Fibroblast of skin of left quadriceps (primary cell): ENCODE measurements around the gene HGD.
"Not testable (repeated sequence)": the region's sequence is repeated elsewhere in the genome, so short reads cannot be mapped to it uniquely, and the experiment has no call there.

Source experiments
- DNase-seq, 2 experiments: peaks; one replicate each; pipeline ENCODE4 v3.0.0-alpha.2; 2013; ENCODE audit warnings: low read depth in 2 of 2

Gene HGD

DNA sequence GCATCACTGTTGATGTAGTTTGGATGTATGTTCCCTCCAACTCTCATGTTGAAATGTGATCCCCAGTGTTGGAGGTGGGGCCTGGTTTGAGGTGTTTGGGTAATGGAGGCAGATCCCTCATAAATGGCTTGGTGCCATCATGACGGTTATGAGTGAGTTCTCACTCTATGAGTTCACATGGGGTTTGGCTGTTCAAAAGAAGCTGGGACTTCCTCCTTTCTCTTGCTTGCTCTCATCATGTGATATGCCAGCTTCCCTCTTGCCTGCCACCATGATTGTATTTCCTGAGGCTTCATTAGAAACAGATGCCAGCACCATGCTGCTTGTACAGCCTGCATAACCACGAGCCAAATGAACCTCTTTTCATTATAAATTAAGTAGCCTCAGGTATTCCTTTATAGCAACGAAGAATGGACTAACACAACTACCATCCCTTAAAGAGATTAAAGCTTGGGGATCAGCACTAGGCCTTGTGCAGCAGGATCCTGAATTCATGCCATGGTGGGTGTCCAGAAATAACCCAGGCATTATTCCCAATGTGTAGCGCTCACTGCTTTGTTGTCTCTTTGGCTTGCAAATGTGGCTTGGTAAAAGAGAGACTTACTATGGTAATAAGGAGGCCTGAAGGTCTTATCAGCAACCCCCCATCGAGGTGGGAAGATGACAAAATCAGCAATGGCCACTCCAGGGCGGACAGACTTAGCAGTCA lies 44.0 kb downstream of the HGD start:
- no peak for DNase-seq

DNA sequence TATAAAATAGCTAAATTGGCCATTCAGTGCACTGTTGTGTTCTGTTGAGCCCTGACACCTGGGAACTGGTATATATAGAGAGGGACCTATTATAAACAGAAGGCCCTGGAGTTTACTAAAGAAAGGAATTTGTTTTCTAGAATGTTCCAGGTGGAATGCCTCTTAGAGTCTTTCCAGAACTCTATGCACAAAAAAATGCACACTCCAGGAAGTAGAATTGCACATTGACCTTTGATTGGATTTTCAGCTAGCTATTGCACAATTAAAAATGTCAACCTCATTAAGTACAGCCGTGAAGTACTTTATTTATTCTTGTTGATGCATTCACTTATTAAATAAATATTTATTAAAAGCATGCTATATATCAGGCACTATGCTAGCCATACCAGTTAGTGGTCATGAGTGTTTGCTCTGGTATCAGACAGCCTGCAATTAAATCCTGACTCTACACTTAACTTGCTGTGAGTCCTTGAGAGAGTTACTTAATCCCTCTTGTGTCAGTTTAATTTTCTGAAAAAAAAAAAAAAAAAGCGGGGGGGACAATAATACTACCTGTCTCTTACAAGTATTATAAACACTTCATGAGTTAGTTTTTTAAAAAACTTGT lies 45.1 kb downstream of the HGD start:
- DNase-seq, result no peak

DNA sequence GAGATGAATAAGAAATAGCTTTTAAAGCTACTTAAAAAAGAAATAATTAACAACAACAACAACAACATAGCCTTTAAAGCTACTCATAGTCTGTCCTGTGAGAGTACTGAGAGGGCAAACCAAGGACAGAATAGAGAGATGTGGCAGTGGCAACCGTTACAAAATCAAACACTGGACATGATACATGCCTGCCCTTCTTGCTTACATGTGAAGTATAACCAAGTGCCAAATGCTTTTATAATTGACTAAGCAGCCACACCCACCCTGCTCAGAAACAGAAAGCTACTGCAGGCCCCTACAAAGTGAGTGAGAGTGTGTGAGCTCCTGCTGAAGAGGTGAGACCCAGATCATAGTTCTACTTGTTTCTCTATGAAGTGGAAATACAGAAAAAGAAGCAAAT lies 47.5 kb downstream of the HGD start:
- no peak for DNase-seq

DNA sequence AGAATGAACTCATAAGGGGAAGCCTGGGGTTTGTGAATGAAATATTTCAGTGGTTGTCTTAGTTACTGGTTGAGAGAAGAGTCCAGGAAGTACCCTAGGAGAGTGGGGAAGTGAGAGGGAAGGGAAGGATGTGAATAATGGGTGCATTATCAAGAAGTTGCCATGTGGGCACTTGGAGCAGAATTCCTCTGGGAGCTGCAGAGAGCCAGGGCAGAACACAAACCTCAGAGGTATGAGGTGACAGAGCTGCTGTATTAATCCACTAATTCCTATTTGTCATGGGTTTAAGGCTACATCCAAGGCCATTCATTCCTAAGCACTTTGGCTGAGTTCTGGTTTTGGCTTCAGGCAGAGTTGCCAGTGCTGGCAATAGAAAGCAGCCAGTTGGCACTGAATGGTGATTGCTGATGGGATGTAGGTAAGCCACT lies 56.9 kb downstream of the HGD start:
- no peak for DNase-seq

DNA sequence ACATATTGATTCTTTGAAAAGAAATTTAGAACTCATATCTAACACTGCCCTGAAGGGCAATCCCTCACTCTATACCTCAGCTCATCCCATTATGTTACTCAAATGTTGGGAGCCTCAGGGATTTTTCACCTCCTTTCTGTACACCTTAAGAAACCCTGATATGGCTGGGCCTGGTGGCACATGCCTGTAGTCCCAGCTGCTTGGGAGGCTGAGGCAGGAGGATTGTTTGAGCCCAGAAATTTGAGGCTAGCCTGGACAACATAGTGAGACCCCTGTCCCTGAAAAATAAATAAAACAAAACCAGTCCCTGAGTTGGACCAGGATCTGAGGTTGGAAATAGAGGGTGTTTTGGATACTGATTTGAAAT lies 58.3 kb downstream of the HGD start:
- no peak for DNase-seq

- DNase-seq, result no peak
Measured at GRCh38 chr3:120622870-120623726, 58.9 kb downstream of the HGD start.

GRCh38 chr3:120622457-120622856 lies 59.6 kb downstream of the HGD start:
- DNase-seq, result no peak

DNA sequence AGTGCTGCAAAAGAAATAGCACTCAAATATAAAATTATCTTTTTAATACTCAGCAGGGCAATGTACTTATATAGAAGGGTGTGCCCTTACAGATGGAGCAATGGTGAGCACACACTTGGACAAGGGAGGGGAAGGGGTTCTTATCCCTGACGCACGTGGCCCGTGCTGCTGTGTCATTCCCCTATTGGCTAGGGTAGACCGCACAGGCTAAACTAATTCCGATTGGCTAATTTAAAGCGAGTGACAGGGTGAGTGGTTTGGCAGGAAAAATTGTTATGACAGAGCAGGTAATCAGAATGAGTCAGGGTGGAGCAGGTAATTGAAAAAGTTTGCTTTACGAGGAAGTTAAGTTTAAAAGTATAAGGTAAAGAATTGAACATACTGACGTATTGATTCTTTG lies 65.3 kb downstream of the HGD start:
- DNase-seq, result not testable (repeated sequence)

DNA sequence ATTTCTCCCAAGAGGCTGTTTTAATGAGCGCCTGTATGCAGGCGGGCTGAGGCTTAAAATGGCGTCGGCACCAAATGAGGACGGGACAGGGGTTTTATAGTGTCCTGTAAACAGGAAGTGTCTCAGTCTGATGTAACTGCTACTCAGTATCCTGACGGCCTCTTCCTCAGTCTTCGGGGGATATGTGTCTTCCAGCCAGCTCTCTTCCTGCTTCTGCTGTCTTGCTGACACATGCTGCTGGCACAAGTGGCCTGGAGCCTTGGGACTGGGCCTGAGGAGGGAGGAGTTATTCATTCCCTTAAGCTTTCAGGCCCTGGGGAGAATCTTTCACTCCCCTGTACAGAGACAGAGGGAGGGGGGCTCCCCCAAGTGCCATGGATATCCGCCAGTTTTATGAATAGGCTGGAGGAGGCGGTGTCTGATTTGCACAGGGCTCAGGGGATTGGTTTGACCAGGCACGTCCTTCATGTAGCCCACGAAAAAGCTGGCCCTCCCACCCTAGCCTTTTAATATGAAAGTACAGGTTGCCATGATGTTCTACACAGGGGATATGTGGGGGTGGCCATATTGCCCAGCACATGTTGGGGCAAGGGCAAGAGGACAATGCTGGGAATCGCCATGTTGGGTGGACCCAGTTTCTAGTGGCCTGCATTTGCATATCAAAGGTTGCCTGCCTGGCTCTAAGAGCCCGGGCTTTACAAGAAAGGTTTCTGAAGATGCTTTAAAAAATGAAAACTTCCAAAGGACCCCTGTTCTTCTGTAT lies 66.0 kb downstream of the HGD start:
- DNase-seq, result peak; percentile 46 to 54

DNA sequence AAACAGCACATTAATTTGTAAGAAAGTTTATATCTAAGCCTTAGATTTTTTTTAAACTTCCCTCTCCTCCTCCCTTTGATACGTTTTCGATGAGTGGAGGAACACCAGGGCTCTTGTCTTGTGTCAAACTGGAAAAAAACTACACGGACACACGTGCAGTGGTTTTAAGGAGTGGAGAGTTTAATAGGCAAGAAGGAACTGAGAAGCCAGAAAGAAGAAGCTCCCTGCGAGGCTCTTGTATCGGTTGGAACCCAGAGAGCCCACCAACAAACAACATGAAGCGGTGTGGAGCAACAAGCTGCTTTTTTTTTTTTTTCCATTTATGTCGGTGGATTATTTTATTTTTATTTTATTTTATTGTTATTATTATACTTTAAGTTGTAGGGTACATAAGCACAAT lies 67.3 kb downstream of the HGD start:
- DNase-seq, result no peak

DNA sequence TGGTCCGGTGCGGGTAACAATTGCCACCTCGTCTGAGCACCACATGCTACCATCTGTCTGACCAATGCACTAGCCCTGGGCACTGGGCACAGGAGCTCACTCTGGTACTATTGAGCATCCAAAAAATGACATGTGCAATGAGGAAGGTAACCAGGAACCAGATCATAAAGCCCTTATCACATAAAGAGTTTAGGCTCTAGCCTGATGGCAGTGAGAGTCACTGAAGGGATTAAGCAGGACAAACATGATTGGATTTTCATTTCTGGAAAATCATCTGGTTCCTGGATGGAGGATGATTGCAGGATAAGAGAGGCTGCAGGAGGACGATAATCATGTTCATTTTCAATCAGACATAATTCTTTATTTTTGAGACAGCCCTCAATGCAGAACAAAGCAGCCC lies 73.5 kb downstream of the HGD start:
- DNase-seq, result no peak

DNA sequence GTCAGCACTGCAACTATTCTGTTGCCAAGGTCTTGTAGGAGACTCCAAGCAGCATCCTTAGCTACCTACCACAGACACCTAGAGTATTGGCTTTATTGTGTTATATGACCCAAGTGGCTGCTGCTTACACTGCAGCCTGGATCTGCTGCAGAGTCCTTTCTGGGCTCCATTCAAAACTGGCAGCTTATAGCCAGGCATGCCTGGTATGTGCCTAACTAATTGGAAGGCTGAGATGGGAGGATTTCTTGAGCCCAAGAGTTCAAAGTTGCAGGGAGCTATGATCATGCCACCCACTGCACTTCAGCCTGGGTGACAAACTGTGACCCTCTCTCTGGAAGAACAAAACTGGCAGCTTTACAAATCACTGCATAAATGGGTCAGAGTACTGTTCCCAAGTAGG lies 77.3 kb downstream of the HGD start:
- no peak for DNase-seq

- DNase-seq, result no peak
Measured at GRCh38 chr3:120604382-120604781, 77.7 kb downstream of the HGD start.

- DNase-seq, result no peak
Measured at GRCh38 chr3:120602682-120603081, 79.4 kb downstream of the HGD start.

DNA sequence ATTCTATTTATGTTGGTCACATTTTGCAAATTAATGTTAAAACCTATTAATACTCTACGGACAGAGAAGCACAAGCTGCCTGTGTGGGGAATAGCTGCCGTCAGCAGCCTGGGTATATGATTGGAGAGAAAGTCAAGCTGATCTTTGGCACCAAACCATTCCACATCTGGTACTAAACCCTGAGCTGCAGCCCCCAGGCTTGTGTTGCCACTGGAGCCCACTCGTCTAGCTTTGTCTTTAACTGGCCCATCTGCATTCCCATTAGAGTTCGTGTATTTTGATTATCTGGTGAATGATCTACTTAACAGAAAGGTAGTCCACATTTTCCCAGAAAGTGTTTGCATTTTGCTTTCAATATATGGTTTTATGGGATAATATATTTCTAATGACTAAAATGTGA lies 80.5 kb downstream of the HGD start:
- no peak for DNase-seq

DNA sequence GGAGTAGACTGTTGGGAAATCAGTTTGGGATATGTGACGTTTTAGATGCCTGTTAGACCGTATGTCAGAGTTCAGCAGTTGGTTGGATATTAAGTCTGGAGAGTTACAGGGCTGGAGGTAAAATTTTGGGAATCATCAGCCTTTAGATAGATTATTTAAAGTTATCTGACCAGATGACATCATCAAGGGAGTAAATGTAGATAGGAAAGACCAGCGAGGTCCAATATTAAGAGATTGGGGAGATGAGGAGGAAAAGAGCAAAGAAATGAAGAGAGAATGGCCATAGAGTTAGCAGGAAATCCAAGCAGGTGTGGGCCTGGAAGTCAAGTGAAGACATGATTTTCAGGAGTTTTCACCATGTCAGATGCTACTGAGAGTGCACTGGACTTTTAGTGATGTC lies 82.8 kb downstream of the HGD start:
- no peak for DNase-seq

GRCh38 chr3:120597445-120598049 lies 84.5 kb downstream of the HGD start:
- DNase-seq, result no peak

DNA sequence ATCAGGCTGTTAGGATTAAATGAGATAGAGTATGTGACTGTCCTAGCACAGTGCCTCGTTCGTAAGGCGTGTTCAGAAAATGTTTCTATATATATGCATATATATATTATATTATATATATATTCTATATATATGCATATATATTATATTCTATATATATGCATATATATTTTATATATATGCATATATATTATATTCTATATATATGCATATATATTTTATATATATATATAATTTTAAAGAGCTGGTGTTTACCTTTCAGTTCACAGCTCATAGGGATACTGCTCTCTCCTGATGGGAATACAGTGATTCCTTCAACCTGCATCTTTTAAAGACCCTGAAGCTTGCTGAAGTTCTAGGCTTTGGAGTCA lies 85.2 kb downstream of the HGD start:
- DNase-seq, result no peak

DNA sequence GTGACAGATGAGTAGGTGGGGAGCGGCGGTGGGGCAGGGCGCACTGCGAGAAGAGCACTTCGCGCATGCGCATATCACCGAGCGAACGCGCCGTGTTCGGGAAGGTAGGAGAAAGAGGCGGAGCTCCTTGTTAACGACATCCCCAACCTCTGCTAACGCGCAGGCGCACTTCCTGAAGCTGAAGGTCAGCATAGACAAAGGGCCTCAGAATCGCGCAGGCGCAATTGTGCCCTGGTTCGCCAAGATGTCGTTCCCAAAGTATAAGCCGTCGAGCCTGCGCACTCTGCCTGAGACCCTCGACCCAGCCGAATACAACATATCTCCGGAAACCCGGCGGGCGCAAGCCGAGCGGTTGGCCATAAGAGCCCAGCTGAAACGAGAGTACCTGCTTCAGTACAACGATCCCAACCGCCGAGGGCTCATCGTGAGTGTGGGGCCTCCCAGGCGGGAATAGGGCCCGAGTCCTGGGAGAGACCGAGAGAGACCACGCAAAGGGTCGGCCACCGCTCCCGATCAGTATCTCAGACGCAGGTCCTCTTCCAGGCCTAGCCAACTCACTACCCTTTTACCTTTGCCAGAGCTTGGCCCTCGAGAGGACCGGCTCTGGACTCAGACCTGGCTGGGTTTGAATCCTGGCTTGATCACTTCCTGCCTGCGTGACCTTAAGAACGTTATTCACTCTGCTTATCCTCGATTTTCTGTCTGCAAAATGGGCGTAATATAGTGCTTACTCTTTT lies 85.8 kb downstream of the HGD start, which contains the start of gene NDUFB4:
TSS of gene NDUFB4 (plus strand) at position 221 of the 737 bp plus-strand sequence. CDS start at position 245, 24 bp downstream.
- DNase-seq, result peak; percentile 98

DNA sequence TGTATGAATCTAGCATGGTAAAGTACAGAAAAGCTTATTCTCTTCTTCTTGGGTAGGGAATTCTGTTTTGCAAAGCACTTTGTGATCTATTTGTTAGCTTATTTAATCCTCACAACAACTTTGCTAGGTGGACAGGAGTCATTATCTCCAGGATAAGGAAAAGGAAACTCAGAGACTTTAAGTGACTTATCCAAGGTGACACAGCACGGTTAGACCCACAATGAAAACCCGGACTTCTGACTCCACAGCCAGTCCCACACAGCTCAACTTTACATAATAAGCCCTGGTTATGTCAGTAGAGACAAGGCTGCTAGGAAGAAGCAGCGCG lies 86.3 kb downstream of the HGD start:
- DNase-seq, result no peak

- no peak for DNase-seq
Measured at GRCh38 chr3:120587332-120587975, 94.6 kb downstream of the HGD start.
